ENCODE measurements around the gene LMBR1. TPM values are rescaled to one million over a fixed set of nuclear protein-coding genes. Genes with fewer than 3 reads are reported as not detected.

The LMBR1 gene
- total and polyA plus RNA-seq, 2 of the 13 experiments (the other 11 are each of a cell fraction or from before 2014, with no cell fraction given): 20.9 to 39.6 TPM

- TF ChIP-seq, protein P1, sequence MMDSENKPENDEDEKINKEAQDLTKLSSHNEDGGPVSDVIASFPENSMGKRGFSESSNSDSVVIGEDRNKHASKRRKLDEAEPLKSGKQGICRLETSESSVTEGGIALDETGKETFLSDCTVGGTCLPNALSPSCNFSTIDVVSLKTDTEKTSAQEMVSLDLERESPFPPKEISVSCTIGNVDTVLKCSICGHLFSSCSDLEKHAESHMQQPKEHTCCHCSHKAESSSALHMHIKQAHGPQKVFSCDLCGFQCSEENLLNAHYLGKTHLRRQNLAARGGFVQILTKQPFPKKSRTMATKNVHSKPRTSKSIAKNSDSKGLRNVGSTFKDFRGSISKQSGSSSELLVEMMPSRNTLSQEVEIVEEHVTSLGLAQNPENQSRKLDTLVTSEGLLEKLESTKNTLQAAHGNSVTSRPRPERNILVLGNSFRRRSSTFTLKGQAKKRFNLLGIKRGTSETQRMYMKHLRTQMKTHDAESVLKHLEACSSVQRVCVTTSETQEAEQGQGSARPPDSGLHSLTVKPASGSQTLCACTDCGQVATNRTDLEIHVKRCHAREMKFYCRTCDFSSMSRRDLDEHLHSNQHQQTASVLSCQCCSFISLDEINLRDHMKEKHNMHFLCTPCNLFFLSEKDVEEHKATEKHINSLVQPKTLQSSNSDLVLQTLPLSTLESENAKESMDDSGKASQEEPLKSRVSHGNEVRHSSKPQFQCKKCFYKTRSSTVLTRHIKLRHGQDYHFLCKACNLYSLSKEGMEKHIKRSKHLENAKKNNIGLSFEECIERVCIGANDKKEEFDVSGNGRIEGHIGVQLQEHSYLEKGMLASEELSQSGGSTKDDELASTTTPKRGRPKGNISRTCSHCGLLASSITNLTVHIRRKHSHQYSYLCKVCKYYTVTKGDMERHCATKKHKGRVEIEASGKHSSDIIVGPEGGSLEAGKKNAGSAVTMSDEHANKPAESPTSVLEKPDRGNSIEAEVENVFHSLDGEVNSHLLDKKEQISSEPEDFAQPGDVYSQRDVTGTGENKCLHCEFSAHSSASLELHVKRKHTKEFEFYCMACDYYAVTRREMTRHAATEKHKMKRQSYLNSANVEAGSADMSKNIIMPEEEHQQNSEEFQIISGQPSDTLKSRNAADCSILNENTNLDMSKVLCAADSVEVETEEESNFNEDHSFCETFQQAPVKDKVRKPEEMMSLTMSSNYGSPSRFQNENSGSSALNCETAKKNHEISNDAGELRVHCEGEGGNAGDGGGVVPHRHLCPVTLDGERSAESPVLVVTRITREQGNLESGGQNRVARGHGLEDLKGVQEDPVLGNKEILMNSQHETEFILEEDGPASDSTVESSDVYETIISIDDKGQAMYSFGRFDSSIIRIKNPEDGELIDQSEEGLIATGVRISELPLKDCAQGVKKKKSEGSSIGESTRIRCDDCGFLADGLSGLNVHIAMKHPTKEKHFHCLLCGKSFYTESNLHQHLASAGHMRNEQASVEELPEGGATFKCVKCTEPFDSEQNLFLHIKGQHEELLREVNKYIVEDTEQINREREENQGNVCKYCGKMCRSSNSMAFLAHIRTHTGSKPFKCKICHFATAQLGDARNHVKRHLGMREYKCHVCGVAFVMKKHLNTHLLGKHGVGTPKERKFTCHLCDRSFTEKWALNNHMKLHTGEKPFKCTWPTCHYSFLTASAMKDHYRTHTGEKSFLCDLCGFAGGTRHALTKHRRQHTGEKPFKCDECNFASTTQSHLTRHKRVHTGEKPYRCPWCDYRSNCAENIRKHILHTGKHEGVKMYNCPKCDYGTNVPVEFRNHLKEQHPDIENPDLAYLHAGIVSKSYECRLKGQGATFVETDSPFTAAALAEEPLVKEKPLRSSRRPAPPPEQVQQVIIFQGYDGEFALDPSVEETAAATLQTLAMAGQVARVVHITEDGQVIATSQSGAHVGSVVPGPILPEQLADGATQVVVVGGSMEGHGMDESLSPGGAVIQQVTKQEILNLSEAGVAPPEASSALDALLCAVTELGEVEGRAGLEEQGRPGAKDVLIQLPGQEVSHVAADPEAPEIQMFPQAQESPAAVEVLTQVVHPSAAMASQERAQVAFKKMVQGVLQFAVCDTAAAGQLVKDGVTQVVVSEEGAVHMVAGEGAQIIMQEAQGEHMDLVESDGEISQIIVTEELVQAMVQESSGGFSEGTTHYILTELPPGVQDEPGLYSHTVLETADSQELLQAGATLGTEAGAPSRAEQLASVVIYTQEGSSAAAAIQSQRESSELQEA (CRISPR knock-in tag; IDR thresholded peaks at IDR 0.05; ENCODE audit: not compliant biosample characterization): no peak
- TF ChIP-seq ZNF800 (CRISPR knock-in tag; IDR thresholded peaks at IDR 0.05): no peak
- TF ChIP-seq BRD4 (CRISPR knock-in tag; IDR thresholded peaks at IDR 0.05): no peak
- TF ChIP-seq ZNF326 (CRISPR knock-in tag; IDR thresholded peaks at IDR 0.05; ENCODE audit: borderline replicate concordance): no peak
- no peak for TF ChIP-seq ZNF598 (CRISPR knock-in tag; IDR thresholded peaks at IDR 0.05; ENCODE audit: borderline replicate concordance)
- TF ChIP-seq ZNF615 (CRISPR knock-in tag; IDR thresholded peaks at IDR 0.05; ENCODE audit: borderline replicate concordance): no peak
- TF ChIP-seq, protein P2, sequence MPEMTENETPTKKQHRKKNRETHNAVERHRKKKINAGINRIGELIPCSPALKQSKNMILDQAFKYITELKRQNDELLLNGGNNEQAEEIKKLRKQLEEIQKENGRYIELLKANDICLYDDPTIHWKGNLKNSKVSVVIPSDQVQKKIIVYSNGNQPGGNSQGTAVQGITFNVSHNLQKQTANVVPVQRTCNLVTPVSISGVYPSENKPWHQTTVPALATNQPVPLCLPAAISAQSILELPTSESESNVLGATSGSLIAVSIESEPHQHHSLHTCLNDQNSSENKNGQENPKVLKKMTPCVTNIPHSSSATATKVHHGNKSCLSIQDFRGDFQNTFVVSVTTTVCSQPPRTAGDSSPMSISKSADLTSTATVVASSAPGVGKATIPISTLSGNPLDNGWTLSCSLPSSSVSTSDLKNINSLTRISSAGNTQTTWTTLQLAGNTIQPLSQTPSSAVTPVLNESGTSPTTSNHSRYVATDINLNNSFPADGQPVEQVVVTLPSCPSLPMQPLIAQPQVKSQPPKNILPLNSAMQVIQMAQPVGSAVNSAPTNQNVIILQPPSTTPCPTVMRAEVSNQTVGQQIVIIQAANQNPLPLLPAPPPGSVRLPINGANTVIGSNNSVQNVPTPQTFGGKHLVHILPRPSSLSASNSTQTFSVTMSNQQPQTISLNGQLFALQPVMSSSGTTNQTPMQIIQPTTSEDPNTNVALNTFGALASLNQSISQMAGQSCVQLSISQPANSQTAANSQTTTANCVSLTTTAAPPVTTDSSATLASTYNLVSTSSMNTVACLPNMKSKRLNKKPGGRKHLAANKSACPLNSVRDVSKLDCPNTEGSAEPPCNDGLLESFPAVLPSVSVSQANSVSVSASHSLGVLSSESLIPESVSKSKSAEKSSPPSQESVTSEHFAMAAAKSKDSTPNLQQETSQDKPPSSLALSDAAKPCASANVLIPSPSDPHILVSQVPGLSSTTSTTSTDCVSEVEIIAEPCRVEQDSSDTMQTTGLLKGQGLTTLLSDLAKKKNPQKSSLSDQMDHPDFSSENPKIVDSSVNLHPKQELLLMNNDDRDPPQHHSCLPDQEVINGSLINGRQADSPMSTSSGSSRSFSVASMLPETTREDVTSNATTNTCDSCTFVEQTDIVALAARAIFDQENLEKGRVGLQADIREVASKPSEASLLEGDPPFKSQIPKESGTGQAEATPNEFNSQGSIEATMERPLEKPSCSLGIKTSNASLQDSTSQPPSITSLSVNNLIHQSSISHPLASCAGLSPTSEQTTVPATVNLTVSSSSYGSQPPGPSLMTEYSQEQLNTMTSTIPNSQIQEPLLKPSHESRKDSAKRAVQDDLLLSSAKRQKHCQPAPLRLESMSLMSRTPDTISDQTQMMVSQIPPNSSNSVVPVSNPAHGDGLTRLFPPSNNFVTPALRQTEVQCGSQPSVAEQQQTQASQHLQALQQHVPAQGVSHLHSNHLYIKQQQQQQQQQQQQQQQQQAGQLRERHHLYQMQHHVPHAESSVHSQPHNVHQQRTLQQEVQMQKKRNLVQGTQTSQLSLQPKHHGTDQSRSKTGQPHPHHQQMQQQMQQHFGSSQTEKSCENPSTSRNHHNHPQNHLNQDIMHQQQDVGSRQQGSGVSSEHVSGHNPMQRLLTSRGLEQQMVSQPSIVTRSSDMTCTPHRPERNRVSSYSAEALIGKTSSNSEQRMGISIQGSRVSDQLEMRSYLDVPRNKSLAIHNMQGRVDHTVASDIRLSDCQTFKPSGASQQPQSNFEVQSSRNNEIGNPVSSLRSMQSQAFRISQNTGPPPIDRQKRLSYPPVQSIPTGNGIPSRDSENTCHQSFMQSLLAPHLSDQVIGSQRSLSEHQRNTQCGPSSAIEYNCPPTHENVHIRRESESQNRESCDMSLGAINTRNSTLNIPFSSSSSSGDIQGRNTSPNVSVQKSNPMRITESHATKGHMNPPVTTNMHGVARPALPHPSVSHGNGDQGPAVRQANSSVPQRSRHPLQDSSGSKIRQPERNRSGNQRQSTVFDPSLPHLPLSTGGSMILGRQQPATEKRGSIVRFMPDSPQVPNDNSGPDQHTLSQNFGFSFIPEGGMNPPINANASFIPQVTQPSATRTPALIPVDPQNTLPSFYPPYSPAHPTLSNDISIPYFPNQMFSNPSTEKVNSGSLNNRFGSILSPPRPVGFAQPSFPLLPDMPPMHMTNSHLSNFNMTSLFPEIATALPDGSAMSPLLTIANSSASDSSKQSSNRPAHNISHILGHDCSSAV (CRISPR knock-in tag; IDR thresholded peaks at IDR 0.05; ENCODE audit: borderline replicate concordance): no peak
- no peak for TF ChIP-seq NFRKB (IDR thresholded peaks at IDR 0.05)
Observed at GRCh38 chr7:156783864-156784263, 109.1 kb downstream of the LMBR1 start (continued).

Measured in HepG2 (cell line).